Measurements from ENCODE around the gene ANXA5.
"Not testable (repeated sequence)": the region's sequence is repeated elsewhere in the genome, so short reads cannot be mapped to it uniquely, and the experiment has no call there.

ANXA5 gene

GRCh38 chr4:121676345-121677075, 20.3 kb downstream of the ANXA5 start:
- no peak for FAIRE-seq

- FAIRE-seq: no peak
These were observed 21.1 kb downstream of the ANXA5 start for GRCh38 chr4:121675715-121676114.

- FAIRE-seq: no peak
These were observed 22.1 kb downstream of the ANXA5 start for GRCh38 chr4:121674696-121675095.

- FAIRE-seq: no peak
These were observed 22.6 kb downstream of the ANXA5 start for GRCh38 chr4:121674191-121674590.

GRCh38 chr4:121669163-121669550, 27.6 kb downstream of the ANXA5 start:
- no peak for FAIRE-seq

- no peak for FAIRE-seq
These were observed 28.2 kb downstream of the ANXA5 start for GRCh38 chr4:121668368-121669162.

GRCh38 chr4:121666091-121666679, 30.6 kb downstream of the ANXA5 start:
- no peak for FAIRE-seq

GRCh38 chr4:121665371-121665770, 31.4 kb downstream of the ANXA5 start:
- FAIRE-seq: no peak

- FAIRE-seq: no peak
These were observed 34.6 kb downstream of the ANXA5 start for GRCh38 chr4:121662225-121662624.

- FAIRE-seq: not testable (repeated sequence)
These were observed 36.4 kb downstream of the ANXA5 start for GRCh38 chr4:121660175-121660933.

GRCh38 chr4:121658125-121658524, 38.7 kb downstream of the ANXA5 start:
- FAIRE-seq: no peak

- FAIRE-seq: no peak
These were observed 40.5 kb downstream of the ANXA5 start for GRCh38 chr4:121656269-121656641.

GRCh38 chr4:121655320-121656268, 41.2 kb downstream of the ANXA5 start:
- FAIRE-seq: no peak

GRCh38 chr4:121654738-121655137, 42.0 kb downstream of the ANXA5 start:
- no peak for FAIRE-seq

- FAIRE-seq: no peak
These were observed 42.8 kb downstream of the ANXA5 start for GRCh38 chr4:121653986-121654385.

GRCh38 chr4:121653214-121653613, 43.6 kb downstream of the ANXA5 start:
- no peak for FAIRE-seq

- FAIRE-seq: no peak
These were observed 45.2 kb downstream of the ANXA5 start for GRCh38 chr4:121651597-121651996.

- no peak for FAIRE-seq
These were observed 46.0 kb downstream of the ANXA5 start for GRCh38 chr4:121650741-121651140.

GRCh38 chr4:121648516-121648915, 48.3 kb downstream of the ANXA5 start:
- FAIRE-seq: no peak

- FAIRE-seq: no peak
These were observed 53.7 kb downstream of the ANXA5 start for GRCh38 chr4:121642876-121643585.

- FAIRE-seq: no peak
These were observed 54.5 kb downstream of the ANXA5 start for GRCh38 chr4:121642292-121642691.
